ENCODE measurements around the gene GMDS. TPM values are rescaled to one million over a fixed set of nuclear protein-coding genes. Genes with fewer than 3 reads are reported as not detected.

The GMDS gene
- total RNA-seq, 2 experiments from 2014 or later, result 29.2 to 34.3 TPM

- Mint-ChIP-seq H3K27me3 (peaks cover 66% of the 10 kb centered on the region), H3K9me3 (no peaks in the 10 kb centered on the region), H3K27ac (peak overlapping the region; percentile 79), H3K4me3 (peak overlapping the region; percentile 47), H3K4me1 (peaks cover 34% of the 10 kb centered on the region), H3K36me3 (no peaks in the 10 kb centered on the region)
- POLR2A ChIA-PET, result interaction anchor here (0.6 kb wide), 1 partner anchor 16 kb away, joined by 3 read pairs; no protein-coding TSS in a partner anchor
- ATAC-seq (ENCODE audit: low read depth) (no peak), DNase-seq (no peak)
These were observed 637.0 kb downstream of the GMDS start for GRCh38 chr6:1608222-1609040.

- DNase-seq (no peak), ATAC-seq (ENCODE audit: low read depth) (no peak)
- no peaks in the 10 kb centered on the region for H3K36me3 Mint-ChIP-seq
- H3K9me3 Mint-ChIP-seq, result no peaks in the 10 kb centered on the region
- H3K27me3 Mint-ChIP-seq, result peaks cover 66% of the 10 kb centered on the region
- peak overlapping the region; percentile 42 for H3K4me3 Mint-ChIP-seq
- peak overlapping the region; percentile 32 for H3K27ac Mint-ChIP-seq
- POLR2A ChIA-PET, result interaction anchor here (0.6 to 1.0 kb wide), 2 partner anchors 10 to 17 kb away, joined by 3 read pairs; no protein-coding TSS in a partner anchor
- H3K4me1 Mint-ChIP-seq, result peaks cover 32% of the 10 kb centered on the region
These were observed 637.7 kb downstream of the GMDS start for GRCh38 chr6:1607516-1608221.

GRCh38 chr6:1606780-1607515, 638.5 kb downstream of the GMDS start:
- DNase-seq (no peak), ATAC-seq (ENCODE audit: low read depth) (no peak)
- peak overlapping the region; percentile 42 for H3K4me3 Mint-ChIP-seq
- peaks cover 27% of the 10 kb centered on the region for H3K4me1 Mint-ChIP-seq
- POLR2A ChIA-PET, result interaction anchor here (1.0 kb wide), 1 partner anchor 9 kb away, joined by 3 read pairs; no protein-coding TSS in a partner anchor
- no peaks in the 10 kb centered on the region for H3K36me3 Mint-ChIP-seq
- H3K27ac Mint-ChIP-seq, result peak overlapping the region; percentile 32
- peaks cover 66% of the 10 kb centered on the region for H3K27me3 Mint-ChIP-seq
- H3K9me3 Mint-ChIP-seq, result no peaks in the 10 kb centered on the region

GRCh38 chr6:1605893-1606779, 639.3 kb downstream of the GMDS start:
- Mint-ChIP-seq H3K27me3 (peaks cover 70% of the 10 kb centered on the region), H3K27ac (no peak overlapping the region), H3K9me3 (no peaks in the 10 kb centered on the region), H3K4me3 (no peak overlapping the region), H3K4me1 (peaks cover 28% of the 10 kb centered on the region), H3K36me3 (no peaks in the 10 kb centered on the region)
- POLR2A ChIA-PET, result no interaction called here
- DNase-seq (no peak), ATAC-seq (ENCODE audit: low read depth) (no peak)

- Mint-ChIP-seq H3K27ac (no peak overlapping the region), H3K36me3 (no peaks in the 10 kb centered on the region), H3K27me3 (peaks cover 75% of the 10 kb centered on the region), H3K4me3 (peak overlapping the region; percentile 35), H3K4me1 (peaks cover 25% of the 10 kb centered on the region), H3K9me3 (no peaks in the 10 kb centered on the region)
- peak; percentile 59 for DNase-seq
- POLR2A ChIA-PET, result no interaction called here
- ATAC-seq (ENCODE audit: low read depth), result no peak
These were observed 640.2 kb downstream of the GMDS start for GRCh38 chr6:1605004-1605892.

GRCh38 chr6:1604158-1605003, 641.0 kb downstream of the GMDS start:
- Mint-ChIP-seq H3K27me3 (peaks cover 83% of the 10 kb centered on the region), H3K36me3 (no peaks in the 10 kb centered on the region), H3K9me3 (no peaks in the 10 kb centered on the region), H3K4me3 (no peak overlapping the region), H3K27ac (no peak overlapping the region), H3K4me1 (peaks cover 25% of the 10 kb centered on the region)
- DNase-seq (peak; percentile 88), ATAC-seq (ENCODE audit: low read depth) (peak; percentile 83)
- POLR2A ChIA-PET, result no interaction called here

GRCh38 chr6:1603708-1604107, 641.7 kb downstream of the GMDS start:
- no peak for ATAC-seq (ENCODE audit: low read depth)
- peaks cover 25% of the 10 kb centered on the region for H3K4me1 Mint-ChIP-seq
- H3K27ac Mint-ChIP-seq, result no peak overlapping the region
- H3K27me3 Mint-ChIP-seq, result peaks cover 79% of the 10 kb centered on the region
- H3K9me3 Mint-ChIP-seq, result no peaks in the 10 kb centered on the region
- no peak overlapping the region for H3K4me3 Mint-ChIP-seq
- no peaks in the 10 kb centered on the region for H3K36me3 Mint-ChIP-seq
- POLR2A ChIA-PET, result no interaction called here
- DNase-seq, result no peak

GRCh38 chr6:1602049-1602713, 643.2 kb downstream of the GMDS start:
- DNase-seq (no peak), ATAC-seq (ENCODE audit: low read depth) (no peak)
- Mint-ChIP-seq H3K4me1 (peaks cover 14% of the 10 kb centered on the region), H3K36me3 (no peaks in the 10 kb centered on the region), H3K9me3 (no peaks in the 10 kb centered on the region), H3K27ac (no peak overlapping the region), H3K4me3 (no peak overlapping the region), H3K27me3 (peaks cover 79% of the 10 kb centered on the region)
- POLR2A ChIA-PET, result no interaction called here

GRCh38 chr6:1601158-1602048, 644.0 kb downstream of the GMDS start:
- DNase-seq, result no peak
- H3K4me1 Mint-ChIP-seq, result peaks cover 7% of the 10 kb centered on the region
- no peak for ATAC-seq (ENCODE audit: low read depth)
- no peak overlapping the region for H3K4me3 Mint-ChIP-seq
- H3K36me3 Mint-ChIP-seq, result no peaks in the 10 kb centered on the region
- H3K9me3 Mint-ChIP-seq, result no peaks in the 10 kb centered on the region
- H3K27me3 Mint-ChIP-seq, result peaks cover 75% of the 10 kb centered on the region
- POLR2A ChIA-PET, result no interaction called here
- H3K27ac Mint-ChIP-seq, result no peak overlapping the region

- POLR2A ChIA-PET, result no interaction called here
- Mint-ChIP-seq H3K4me1 (peaks cover 10% of the 10 kb centered on the region), H3K36me3 (no peaks in the 10 kb centered on the region), H3K27ac (no peak overlapping the region), H3K4me3 (no peak overlapping the region), H3K9me3 (no peaks in the 10 kb centered on the region), H3K27me3 (peaks cover 71% of the 10 kb centered on the region)
- DNase-seq, result no peak
- ATAC-seq (ENCODE audit: low read depth), result no peak
These were observed 644.6 kb downstream of the GMDS start for GRCh38 chr6:1600764-1601157.

All from activated naive CD8-positive, alpha-beta T cell treated with anti-CD3 and anti-CD28 coated beads, Interleukin-2, amount 10 ng/mL, durations not matched to agents 7 days and 5 days (primary cell).